ENCODE data around the gene TAPT1. TPM values are rescaled to one million over a fixed set of nuclear protein-coding genes. Genes with fewer than 3 reads are reported as not detected.

Gene TAPT1
- total and polyA plus RNA-seq, 2 of the 13 experiments (the other 11 are each of a cell fraction or from before 2014, with no cell fraction given): 24.5 to 25.3 TPM

- TF ChIP-seq ZNF7 (CRISPR knock-in tag; IDR thresholded peaks at IDR 0.05) (no peak), ZFX (CRISPR knock-in tag; IDR thresholded peaks at IDR 0.05; ENCODE audit: low read depth) (0 out of 2 replicates have a peak, but pooled peaks have one; percentile 22), PATZ1 (CRISPR knock-in tag; IDR thresholded peaks at IDR 0.05) (peak; percentile 65), MIER3 (CRISPR knock-in tag; IDR thresholded peaks at IDR 0.05; ENCODE audit: borderline replicate concordance) (no peak), POGK (CRISPR knock-in tag; conservative IDR thresholded peaks at IDR 0.05) (no peak), MYNN (CRISPR knock-in tag; IDR thresholded peaks at IDR 0.05; ENCODE audit: low read depth) (no peak), ZSCAN25 (CRISPR knock-in tag; IDR thresholded peaks at IDR 0.05) (no peak), RARA (CRISPR knock-in tag; IDR thresholded peaks at IDR 0.05) (peak; percentile 43; the same call in 1 of the 2 replicates), RBM39 (IDR thresholded peaks at IDR 0.05; ENCODE audit: low read depth, low read length, poor library complexity, severe bottlenecking) (no peak), SKI (IDR thresholded peaks at IDR 0.05; ENCODE audit: partially characterized antibody) (no peak), RBM22 (optimal IDR thresholded peaks at IDR 0.05; ENCODE audit: low read length) (no peak), UBTF (CRISPR knock-in tag; IDR thresholded peaks at IDR 0.05) (0 out of 2 replicates have a peak, but pooled peaks have one; percentile 17), POGZ (CRISPR knock-in tag; IDR thresholded peaks at IDR 0.05) (peak; percentile 37; the same call in 1 of the 2 replicates), ZNF788 (CRISPR knock-in tag; IDR thresholded peaks at IDR 0.05; ENCODE audit: borderline replicate concordance) (no peak; the same call in 1 of the 2 replicates), HDAC1 (CRISPR knock-in tag; IDR thresholded peaks at IDR 0.05) (peak; percentile 50; the same call in 1 of the 2 replicates), ZKSCAN1 (IDR thresholded peaks at IDR 0.05; ENCODE audit: low read length) (no peak), KLF16 (CRISPR knock-in tag; IDR thresholded peaks at IDR 0.05) (0 out of 4 replicates have a peak, but pooled peaks of 1 of the 2 experiments have one; percentile 26), ZNF841 (CRISPR knock-in tag; IDR thresholded peaks at IDR 0.05; ENCODE audit: borderline replicate concordance) (no peak), MXD3 (CRISPR knock-in tag; IDR thresholded peaks at IDR 0.05) (no peak), MBNL3 (CRISPR knock-in tag; conservative IDR thresholded peaks at IDR 0.05) (no peak), ZNF367 (CRISPR knock-in tag; IDR thresholded peaks at IDR 0.05; ENCODE audit: borderline replicate concordance) (no peak)
- TF ChIP-seq, protein P1, sequence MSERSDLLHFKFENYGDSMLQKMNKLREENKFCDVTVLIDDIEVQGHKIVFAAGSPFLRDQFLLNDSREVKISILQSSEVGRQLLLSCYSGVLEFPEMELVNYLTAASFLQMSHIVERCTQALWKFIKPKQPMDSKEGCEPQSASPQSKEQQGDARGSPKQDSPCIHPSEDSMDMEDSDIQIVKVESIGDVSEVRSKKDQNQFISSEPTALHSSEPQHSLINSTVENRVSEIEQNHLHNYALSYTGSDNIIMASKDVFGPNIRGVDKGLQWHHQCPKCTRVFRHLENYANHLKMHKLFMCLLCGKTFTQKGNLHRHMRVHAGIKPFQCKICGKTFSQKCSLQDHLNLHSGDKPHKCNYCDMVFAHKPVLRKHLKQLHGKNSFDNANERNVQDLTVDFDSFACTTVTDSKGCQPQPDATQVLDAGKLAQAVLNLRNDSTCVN (CRISPR knock-in tag; IDR thresholded peaks at IDR 0.05; ENCODE audit: borderline replicate concordance): no peak
Observed at GRCh38 chr4:16116493-16116990, 109.7 kb downstream of the TAPT1 start (continued).

Data from HepG2 (cell line).